Measurements from ENCODE around the gene SLC6A4.

The SLC6A4 gene

DNA sequence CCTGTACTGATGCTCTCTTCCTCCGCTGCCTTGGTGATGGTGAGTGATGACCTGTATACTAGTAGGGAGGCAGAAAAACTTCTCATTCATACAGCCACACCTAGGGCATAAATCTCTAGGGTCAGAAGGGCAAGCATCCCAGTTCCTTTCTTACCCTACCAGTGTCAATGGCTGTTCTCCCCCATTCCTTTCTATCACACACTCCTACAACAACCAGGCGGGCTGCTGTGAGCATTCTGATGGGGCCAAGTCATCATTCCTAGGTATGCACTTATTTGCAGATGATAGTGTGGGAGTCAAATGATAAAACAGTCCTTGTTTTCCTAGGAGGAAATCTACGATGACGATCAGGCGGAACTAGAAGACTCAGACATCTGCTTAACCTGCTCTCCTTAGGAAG is 14.0 kb upstream of the SLC6A4 start:
- TF ChIP-seq POLR2A (IDR thresholded peaks at IDR 0.05; ENCODE audit: low read length): no peak
- TF ChIP-seq GATA1 (IDR thresholded peaks at IDR 0.05; ENCODE audit: low read depth, low read length): no peak
- DNase-seq: no peak

DNA sequence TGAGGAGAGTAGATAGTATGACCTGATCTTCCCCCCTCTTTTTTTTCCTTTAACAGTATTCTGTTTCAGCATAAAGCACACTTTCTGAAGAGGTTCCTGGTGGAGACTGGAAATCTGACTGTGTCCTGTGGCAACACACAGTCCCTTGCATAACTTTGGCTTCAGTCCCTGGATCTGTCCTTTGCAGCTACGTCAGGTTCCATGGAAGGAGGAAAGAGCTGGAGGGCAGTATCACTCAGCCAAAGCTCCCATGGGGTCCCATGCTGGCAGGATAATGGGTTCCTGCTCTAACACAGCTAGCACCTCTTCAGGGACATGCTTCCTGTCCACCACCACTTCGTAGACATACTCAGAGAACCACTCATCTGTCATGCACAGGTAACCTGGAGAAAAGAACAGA is 13.3 kb upstream of the SLC6A4 start:
- no peak for DNase-seq
- TF ChIP-seq GATA1 (IDR thresholded peaks at IDR 0.05; ENCODE audit: low read depth, low read length) (no peak), POLR2A (IDR thresholded peaks at IDR 0.05; ENCODE audit: low read length) (no peak)

DNA sequence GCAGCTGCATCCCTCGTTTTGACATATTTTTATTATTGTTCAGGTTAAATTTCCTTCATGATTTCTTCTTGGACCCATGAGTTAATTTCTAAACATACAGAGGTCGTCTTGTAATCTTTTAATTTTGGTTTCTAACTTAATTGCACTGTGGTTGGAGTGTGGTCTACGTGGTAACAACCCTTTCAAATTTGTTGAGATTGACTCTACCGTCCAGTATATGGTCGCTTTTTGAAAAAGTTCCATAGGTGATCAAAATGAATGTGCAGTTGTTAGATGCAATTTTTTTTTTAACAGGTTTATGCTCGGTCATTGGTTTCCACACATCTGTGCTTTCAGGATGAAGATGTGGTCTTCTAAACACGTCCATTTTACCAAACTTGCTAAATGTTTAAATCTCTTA is 11.0 kb upstream of the SLC6A4 start:
- no peak for DNase-seq
- no peak for TF ChIP-seq GATA1 (IDR thresholded peaks at IDR 0.05; ENCODE audit: low read depth, low read length)
- TF ChIP-seq POLR2A (IDR thresholded peaks at IDR 0.05; ENCODE audit: low read length): no peak

DNA sequence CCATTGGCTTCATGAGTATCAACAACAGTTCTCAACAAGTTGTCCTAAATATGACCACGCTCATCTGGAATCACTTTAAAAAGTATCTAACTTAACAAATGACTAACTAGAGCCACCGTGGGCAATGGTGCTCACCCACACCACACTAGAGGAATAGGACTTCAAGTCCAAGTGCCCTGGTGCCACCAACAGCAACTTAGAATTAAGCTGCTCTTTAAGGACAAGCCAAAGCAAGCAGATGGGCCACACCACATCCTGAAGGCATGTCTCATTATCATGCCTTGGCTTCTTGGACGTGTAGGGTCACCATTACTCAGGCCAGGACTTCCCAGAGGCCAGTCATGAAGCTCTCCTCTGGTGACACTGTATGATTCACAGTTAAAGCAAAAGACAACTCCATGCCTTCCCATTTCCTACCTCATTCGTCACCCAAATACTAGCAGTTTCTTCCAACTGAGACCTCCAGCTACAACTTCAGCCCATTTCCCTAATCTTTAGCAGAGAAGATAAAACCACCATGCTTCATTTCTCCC is 9.4 kb upstream of the SLC6A4 start:
- no peak for DNase-seq
- TF ChIP-seq GATA1 (IDR thresholded peaks at IDR 0.05; ENCODE audit: low read depth, low read length) (no peak), POLR2A (IDR thresholded peaks at IDR 0.05; ENCODE audit: low read length) (no peak)

DNA sequence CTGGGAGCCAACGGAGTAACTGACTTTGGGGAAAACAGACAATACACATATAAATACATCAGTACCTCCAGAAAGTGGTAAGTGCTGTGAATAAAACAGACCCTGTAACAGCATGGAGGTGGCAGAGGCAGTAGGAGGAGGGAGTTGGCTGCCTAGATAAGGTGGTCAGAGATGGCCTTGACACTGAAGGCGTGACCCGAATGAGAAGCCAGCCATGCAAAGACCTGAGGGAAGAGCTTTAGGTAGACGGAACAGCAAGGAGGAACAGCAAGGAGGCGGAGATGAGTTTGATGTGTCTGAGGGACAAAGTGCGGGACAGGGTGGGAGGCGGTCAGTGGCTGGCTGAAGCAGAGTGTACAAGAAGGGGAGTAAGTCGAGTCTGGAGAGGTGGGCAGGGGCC is 8.1 kb upstream of the SLC6A4 start:
- TF ChIP-seq GATA1 (IDR thresholded peaks at IDR 0.05; ENCODE audit: low read depth, low read length) (no peak), POLR2A (IDR thresholded peaks at IDR 0.05; ENCODE audit: low read length) (no peak)
- DNase-seq: no peak

DNA sequence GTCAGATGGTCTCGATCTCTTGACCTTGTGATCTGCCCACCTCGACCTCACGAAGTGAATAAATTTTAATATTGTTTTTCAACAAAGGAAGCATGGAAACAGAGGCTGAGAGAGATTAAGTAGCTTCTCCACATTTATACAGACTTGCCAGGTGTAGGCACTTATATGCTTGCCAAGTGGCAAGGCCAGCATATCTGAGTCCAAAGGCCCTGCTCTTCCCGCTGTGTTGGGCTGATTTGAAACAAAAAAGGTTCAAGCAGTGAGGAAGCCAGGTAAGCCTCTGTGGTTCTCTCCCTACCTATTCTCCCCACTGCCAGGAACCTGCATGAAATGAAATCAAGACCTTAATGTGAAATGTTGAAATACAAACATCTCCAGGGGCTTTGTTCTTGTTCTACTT is 7.5 kb upstream of the SLC6A4 start:
- no peak for TF ChIP-seq GATA1 (IDR thresholded peaks at IDR 0.05; ENCODE audit: low read depth, low read length)
- DNase-seq: no peak

DNA sequence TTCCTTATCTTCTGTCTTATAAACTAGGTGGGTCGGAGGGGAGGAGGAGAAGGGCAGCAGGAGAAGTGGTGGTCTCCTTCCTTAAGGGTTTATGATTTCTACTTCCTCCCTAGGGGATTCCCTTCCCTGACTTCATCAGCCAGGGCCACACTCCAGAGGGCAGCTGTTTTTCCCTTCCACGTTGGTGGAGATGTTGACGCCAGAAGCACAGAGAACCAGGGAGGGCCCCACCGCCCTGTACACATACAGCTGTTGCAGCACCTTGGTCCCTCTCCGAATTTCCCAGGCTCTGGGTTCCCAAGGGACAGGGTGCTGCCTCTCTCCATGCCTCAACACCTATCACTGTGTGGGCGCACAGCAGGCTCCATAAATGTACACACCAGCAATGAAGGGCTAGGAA is 5.6 kb upstream of the SLC6A4 start:
- TF ChIP-seq POLR2A (IDR thresholded peaks at IDR 0.05; ENCODE audit: low read length) (no peak), GATA1 (IDR thresholded peaks at IDR 0.05; ENCODE audit: low read depth, low read length) (no peak)
- no peak for DNase-seq

DNA sequence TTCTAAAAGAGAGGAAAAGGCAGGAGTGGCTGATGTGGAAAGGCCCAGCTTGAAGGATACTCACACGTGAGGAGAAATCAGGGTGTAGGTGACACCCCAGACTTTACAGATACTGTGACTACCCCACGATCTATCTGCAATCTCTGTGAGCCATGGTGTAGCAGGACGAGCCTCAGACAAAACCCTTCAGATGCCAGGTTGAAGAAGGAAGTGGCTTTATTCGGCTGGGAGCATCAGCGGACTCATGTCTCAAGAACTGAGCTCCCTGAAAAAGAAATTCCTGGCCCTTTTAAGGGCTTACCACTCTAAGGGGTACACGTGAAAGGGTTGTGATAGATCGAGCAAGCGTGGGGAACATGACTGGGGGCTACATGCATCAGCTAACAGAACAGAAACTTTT is 4.7 kb upstream of the SLC6A4 start:
- no peak for TF ChIP-seq GATA1 (IDR thresholded peaks at IDR 0.05; ENCODE audit: low read depth, low read length)
- no peak for TF ChIP-seq POLR2A (IDR thresholded peaks at IDR 0.05; ENCODE audit: low read length)
- no peak for DNase-seq

DNA sequence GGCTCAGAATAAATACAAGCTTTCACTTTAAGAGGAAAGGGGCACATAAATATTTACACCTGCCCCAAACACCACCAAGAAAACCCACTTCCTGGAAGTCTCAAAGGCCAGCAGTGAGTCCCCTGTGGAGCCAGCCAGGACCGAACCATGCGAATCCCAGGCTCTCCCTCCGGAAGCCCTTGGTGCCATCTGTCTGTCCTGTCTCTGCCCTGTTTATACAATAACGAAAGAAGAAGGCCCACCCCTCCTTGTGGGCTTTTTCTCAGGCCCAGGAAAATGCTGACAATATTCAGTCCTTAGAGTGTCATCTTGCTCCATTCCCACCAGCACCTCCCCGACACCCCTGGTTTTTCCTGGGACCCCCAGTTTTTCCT is 3.6 kb upstream of the SLC6A4 start:
- no peak for TF ChIP-seq POLR2A (IDR thresholded peaks at IDR 0.05; ENCODE audit: low read length)
- no peak for TF ChIP-seq GATA1 (IDR thresholded peaks at IDR 0.05; ENCODE audit: low read depth, low read length)
- no peak for DNase-seq

DNA sequence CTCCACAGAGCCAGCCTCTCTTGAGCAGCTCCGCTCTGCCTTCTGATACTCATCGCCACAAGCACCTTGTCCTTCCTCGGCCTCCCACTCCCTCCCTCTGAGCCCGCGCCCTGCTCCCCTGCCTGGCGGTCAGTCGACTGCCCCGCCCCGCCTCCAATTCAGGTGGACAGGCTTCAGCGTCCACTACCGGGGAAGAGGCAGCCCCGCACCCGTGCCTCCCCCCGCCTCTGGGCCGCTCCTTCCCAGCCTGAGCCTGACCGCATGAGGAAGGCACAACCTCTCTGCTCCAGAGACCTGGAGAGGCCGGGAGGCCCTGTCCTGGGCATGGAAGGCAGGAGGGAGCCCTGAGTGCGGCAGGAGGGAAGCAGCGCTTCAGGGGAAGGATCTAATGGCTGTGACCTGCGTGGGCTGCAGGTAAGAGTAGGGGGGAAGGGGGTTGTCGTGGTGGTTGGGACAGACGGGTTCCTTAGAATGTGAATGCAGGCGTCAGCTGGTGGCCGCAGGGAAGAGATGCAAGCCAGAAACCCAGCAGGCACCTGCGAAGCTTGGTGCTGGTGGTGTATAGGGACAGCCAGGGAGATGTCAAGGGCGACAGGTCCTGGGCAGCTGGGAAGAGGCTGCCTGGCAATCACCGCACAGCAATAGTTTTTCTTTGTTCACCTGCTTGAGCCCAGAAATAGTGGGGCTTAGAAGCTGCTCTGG is 3.0 kb upstream of the SLC6A4 start:
- DNase-seq: no peak

DNA sequence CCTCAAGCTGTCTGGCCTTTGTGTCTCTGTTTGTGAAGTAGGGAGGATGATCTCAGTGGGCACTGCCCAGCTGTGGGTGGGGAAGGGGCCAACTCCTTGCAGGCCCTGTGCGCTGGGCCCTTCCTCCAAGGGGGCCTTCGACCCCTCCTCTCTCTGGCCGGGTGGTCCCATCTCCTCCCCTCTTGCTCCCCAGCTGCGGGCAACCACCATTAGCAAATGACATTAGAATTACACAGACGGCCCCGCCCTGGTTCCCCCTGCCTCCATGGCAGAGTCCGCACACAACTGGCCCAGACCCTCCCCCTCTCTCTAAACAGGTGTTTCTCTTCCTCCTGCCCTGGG is 2.5 kb upstream of the SLC6A4 start:
- no peak for DNase-seq
- no peak for TF ChIP-seq GATA1 (IDR thresholded peaks at IDR 0.05; ENCODE audit: low read depth, low read length)
- no peak for TF ChIP-seq POLR2A (IDR thresholded peaks at IDR 0.05; ENCODE audit: low read length)

More for the DNA sequence above, 3.0 kb upstream of the SLC6A4 start:
- no peak for TF ChIP-seq POLR2A (IDR thresholded peaks at IDR 0.05; ENCODE audit: low read length)
- no peak for TF ChIP-seq GATA1 (IDR thresholded peaks at IDR 0.05; ENCODE audit: low read depth, low read length)

DNA sequence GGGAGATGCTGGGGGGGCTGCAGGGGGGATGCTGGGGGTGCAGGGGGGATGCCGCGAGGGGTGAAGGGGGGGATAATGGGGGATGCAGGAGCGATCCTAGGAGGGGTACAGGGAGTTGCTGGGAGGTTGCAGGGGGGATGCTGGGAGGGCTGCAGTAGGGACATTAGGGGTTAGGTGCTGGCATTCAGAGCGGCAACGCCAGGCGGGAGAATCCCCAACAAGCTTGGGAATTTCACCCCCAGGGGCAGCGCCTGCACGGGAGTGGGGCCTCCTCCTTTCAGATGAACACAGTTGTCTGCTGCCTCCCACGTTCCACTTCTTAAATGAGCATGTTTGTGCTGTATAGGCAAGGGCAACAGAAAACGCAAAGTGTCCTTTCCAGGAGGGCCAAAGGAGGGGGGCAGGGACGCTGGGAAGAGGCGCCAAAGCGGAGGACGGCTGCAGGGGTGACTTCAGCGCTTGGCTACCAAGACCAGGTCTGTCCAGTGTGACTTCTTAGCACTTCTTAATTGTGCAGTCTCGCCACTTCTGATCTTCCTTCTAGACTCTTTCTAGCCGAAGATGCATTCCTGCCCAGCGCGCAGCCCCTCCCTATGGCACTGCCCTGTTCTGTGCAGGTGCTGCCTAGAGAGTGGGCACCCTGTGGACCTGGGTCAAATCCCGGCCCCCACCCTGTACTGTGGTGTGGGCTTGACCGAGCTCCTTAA is 2.0 kb upstream of the SLC6A4 start:
- DNase-seq: no peak
- TF ChIP-seq GATA1 (IDR thresholded peaks at IDR 0.05; ENCODE audit: low read depth, low read length) (no peak), POLR2A (IDR thresholded peaks at IDR 0.05; ENCODE audit: low read length) (no peak)

DNA sequence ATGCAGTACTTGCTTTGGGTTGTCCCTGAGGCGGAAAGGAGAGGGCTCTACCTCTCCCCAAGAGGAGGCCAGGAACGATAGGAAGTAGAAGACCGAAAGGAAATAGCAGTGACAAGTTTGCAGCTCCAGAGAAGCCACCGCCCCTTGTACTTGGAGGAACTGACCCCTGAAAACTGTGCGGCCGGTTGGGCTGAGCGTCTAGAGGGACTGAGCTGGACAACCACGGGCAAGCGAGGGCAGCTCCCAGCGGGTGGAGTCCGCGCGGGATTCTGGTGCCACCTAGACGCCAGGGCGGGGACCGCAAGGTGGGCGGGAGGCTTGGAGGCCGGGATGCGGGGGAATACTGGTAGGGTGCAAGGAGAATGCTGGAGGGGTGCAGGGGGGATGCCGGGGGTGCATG is 1.3 kb upstream of the SLC6A4 start:
- peak; percentile 12 to 25 for DNase-seq
- TF ChIP-seq POLR2A (IDR thresholded peaks at IDR 0.05; ENCODE audit: low read length): no peak
- TF ChIP-seq GATA1 (IDR thresholded peaks at IDR 0.05; ENCODE audit: low read depth, low read length): no peak

DNA sequence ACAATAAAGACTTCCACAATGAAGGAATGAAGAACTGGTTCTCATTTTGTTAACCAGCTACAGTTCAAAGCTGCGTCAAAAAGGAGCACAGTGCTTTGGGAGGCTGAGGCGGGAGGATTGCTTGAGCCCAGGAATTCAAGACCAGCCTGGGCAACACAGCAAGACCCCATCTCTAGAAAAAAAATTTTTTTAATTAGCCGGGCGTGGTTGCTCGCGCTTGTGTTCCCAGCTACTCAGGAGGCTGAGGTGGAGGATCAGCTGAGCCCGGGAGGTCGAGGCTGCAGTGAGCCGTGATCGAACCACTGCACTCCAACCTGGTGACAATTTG is 764 bp upstream of the SLC6A4 start:
- DNase-seq: no peak
- no peak for TF ChIP-seq POLR2A (IDR thresholded peaks at IDR 0.05; ENCODE audit: low read length)
- no peak for TF ChIP-seq GATA1 (IDR thresholded peaks at IDR 0.05; ENCODE audit: low read depth, low read length)

DNA sequence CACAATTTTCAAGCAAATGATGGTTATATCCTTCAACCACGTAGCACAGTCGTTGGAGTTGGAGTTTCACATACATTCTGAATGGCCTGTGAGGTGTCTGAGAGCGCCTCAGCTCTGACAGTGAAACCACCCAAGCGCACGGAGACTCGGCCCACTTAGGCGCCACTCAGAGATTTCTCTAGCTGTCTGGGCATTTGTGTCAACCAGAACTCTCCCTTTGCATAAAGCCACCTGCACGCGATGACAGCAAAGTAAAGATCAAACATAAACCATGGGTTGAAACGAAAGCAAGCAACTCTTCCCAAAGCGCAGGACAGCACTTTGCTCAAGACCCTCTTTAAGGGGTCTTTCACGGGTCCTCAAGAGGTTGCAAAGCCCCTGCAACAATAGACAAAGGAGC is 533 bp downstream of the SLC6A4 start:
- no peak for DNase-seq

More for the DNA sequence above, 533 bp downstream of the SLC6A4 start:
- no peak for TF ChIP-seq POLR2A (IDR thresholded peaks at IDR 0.05; ENCODE audit: low read length)
- no peak for TF ChIP-seq GATA1 (IDR thresholded peaks at IDR 0.05; ENCODE audit: low read depth, low read length)
